ENCODE data around the gene UPK1A.

- TF ChIP-seq REST (IDR thresholded peaks at IDR 0.05; ENCODE audit: low read depth): no peak
- TF ChIP-seq JUND (IDR thresholded peaks at IDR 0.05): no peak
- no peak for TF ChIP-seq CEBPB (IDR thresholded peaks at IDR 0.05; ENCODE audit: low read depth)
- TF ChIP-seq, protein P1, sequence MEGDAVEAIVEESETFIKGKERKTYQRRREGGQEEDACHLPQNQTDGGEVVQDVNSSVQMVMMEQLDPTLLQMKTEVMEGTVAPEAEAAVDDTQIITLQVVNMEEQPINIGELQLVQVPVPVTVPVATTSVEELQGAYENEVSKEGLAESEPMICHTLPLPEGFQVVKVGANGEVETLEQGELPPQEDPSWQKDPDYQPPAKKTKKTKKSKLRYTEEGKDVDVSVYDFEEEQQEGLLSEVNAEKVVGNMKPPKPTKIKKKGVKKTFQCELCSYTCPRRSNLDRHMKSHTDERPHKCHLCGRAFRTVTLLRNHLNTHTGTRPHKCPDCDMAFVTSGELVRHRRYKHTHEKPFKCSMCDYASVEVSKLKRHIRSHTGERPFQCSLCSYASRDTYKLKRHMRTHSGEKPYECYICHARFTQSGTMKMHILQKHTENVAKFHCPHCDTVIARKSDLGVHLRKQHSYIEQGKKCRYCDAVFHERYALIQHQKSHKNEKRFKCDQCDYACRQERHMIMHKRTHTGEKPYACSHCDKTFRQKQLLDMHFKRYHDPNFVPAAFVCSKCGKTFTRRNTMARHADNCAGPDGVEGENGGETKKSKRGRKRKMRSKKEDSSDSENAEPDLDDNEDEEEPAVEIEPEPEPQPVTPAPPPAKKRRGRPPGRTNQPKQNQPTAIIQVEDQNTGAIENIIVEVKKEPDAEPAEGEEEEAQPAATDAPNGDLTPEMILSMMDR (IDR thresholded peaks at IDR 0.05 in 2 of 3, conservative IDR thresholded peaks at IDR 0.05 in 1 of 3; ENCODE audit: borderline replicate concordance in 1 of 3, insufficient read depth in 1 of 3, low read depth in 2 of 3, low read length in 2 of 3): no peak
- no peak for TF ChIP-seq ZNF274 (IDR thresholded peaks at IDR 0.05; ENCODE audit: low read depth, low read length)
- no peak for TF ChIP-seq RAD21 (IDR thresholded peaks at IDR 0.05; ENCODE audit: low read depth)
- TF ChIP-seq POLR2A (IDR thresholded peaks at IDR 0.05; ENCODE audit: borderline replicate concordance, extremely low read depth, insufficient read depth, insufficient read length): no peak
- no peak for TF ChIP-seq SIN3A (IDR thresholded peaks at IDR 0.05; ENCODE audit: low read depth)
- no peak for TF ChIP-seq ZBTB33 (IDR thresholded peaks at IDR 0.05; ENCODE audit: extremely low read depth, insufficient replicate concordance, low read length)
- TF ChIP-seq POLR2AphosphoS5 (IDR thresholded peaks at IDR 0.05; ENCODE audit: low read depth, low read length): no peak
Observed at GRCh38 chr19:35661995-35662340, 4.3 kb upstream of the UPK1A start.

All from HCT116 (cell line).